Effector CD8-positive, alpha-beta T cell (primary cell): ENCODE data around the gene MAP3K9.
"Not testable (repeated sequence)": the region's sequence is repeated elsewhere in the genome, so short reads cannot be mapped to it uniquely, and the experiment has no call there.

ENCODE experiments used
- DNase-seq: peaks from one replicate; lab custom pipeline; 2025; lab: John Stamatoyannopoulos, UW
- total RNA-seq, 4 experiments: gene quantifications; one replicate each; lab custom pipeline; 2026; lab: John Stamatoyannopoulos, UW

MAP3K9 gene
- total RNA-seq = 13.6 to 33.7 (median 26.8) reads per million in 4 experiments

GRCh38 chr14:70809225-70810219 lies at the start of gene MAP3K9:
Gene MAP3K9, minus strand, starts transcription at chr14:70809513. Its CDS starts 342 bp downstream, at chr14:70809171.
- peak; percentile 83 for DNase-seq

- DNase-seq = no peak
Observed at GRCh38 chr14:70858641-70859040, 49.3 kb upstream of the MAP3K9 start.

DNA sequence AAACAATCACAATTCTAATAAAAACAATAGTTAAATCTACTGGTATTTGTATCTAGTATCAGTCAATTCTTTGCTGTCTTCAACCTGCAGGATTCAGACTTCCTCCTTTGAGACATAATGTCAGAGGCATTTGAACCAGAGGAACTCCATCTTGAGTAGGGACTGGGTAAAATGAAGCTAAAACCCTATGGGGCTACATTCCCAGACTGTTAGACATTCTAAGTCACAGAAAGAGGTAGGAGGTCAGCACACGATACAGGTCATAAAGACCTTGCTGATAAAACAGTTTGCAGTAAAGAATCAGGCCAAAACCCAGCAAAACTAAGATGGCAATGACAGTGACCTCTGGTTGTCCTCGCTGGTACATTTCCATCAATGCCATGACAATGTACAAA lies 48.2 kb upstream of the MAP3K9 start:
- DNase-seq = no peak

DNA sequence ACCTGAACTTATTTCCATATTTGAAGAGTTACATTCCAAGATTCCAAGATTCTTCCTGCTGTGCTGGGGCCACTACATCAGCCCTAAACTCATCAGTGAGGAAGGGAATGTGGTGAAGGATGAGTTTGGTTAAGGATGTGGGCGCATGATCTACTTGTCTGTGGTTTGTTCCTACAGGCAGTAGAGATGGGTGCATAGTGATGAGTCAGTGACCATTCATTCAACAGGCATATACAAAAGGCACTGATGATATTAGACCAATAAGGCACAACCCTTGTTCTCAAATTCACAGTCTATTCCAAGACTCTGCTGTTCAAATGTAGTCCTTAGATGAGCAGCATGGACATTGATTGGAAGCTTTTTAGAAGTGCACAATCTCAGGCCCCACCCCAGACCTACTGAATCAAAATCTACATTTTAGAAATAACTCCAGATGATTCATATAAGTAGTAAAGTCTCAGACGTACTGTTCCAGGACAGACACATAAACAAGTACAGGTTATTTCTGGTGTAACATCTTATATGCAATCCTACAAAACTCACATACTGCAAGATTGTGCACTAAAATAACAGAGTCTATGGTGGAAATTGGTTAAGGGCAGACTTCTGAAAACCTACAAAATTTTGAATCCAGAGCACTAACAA lies 47.7 kb upstream of the MAP3K9 start:
- DNase-seq = no peak

DNA sequence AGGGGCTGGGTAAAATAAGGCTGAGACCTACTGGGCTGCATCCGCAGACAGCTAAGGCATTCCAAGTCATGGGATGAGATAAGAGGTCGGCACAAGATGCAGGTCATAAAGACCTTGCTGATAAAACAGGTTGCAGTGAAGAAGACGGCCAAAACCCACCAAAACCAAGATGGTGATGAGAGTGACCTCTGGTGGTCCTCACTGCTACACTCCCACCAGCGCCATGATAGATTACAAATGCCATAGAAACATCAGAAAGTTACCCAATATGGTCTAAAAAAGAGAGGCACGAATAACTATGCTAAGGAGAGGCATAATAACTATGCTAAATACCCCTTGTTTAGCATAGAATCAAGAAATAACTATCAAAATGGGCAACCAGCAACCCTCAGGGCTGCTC lies 46.2 kb upstream of the MAP3K9 start:
- DNase-seq = no peak

- DNase-seq = not testable (repeated sequence)
Observed at GRCh38 chr14:70853658-70854057, 44.3 kb upstream of the MAP3K9 start.

DNA sequence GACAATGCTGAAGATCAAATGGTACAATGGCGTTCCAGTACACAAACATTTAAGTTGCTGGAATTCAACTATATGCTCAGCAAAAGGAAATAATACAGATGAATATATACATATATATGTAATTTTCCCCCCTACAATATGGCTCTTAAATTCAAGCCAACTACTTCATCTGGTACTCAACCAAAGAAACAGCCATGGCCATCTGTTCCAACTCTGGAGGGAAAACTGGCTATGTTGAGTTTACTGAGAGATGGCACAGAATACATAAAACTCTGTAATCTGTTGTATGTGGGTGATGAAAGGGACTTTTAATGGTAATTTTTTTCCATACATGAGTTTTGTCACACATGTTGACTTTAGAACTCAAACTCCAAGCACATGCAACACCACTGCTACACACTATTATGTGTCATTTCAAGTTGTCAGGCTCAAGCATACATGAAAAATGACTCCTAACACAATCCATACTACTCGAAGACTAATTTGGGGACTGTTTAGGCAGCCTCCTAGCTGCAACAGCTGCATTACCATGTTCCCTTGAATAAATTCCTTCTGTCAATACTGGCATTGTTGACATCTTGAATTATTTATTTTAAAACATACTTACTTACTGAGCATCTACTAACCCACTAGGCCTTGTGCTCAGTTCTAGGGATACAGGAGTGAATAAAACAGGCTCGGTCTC lies 38.2 kb upstream of the MAP3K9 start:
- no peak for DNase-seq

DNA sequence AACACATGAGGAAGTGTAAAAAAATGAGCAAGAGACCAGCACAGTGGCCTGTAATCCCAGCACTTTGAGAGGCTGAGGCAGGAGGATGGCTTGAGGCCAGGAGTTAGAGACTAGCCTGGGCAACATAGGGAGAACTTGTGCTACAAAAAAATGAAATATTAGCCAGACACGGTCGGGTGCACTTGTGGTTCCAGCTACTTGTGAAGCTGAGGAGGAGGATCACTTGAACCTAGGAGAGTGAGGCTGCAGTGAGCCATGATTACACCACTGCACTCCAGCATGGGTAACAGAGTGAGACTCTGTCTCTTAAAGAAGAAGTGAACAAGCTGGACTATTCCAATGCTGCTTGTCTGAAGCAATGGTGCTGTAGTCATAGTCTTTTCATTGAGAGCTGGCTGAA lies 36.3 kb upstream of the MAP3K9 start:
- DNase-seq = no peak

DNA sequence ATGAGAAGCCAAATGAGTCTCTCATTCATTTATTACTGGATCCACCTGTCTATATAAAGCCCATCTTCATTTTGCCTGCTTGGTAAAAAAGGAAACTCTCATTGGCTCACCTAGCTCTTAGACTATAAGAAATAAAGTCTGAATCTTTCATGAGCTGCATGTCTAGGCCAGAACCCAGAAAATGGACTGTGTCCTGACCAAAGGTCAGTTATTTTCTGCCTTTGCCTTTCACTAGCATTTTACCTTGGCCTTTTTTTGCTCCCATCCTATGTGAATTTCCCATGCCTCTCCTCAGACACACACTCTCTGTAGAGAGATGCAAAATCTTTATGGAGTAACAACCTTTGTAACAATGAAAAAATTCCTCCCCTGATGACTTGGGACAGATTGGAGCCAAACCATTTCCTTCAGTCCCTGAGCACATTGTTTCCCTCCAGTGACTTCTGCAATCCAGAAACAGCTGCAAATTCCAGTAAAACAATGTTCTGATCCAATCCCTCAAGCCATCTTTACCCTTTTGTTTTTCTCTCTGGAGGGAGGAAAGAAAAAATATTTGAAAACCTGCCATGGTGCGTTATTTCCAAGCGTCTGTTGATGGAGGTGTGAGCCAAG lies 33.6 kb upstream of the MAP3K9 start:
- no peak for DNase-seq

GRCh38 chr14:70838076-70838475 lies 28.8 kb upstream of the MAP3K9 start:
- DNase-seq = no peak

- DNase-seq = no peak
Observed at GRCh38 chr14:70836946-70837345, 27.6 kb upstream of the MAP3K9 start.

DNA sequence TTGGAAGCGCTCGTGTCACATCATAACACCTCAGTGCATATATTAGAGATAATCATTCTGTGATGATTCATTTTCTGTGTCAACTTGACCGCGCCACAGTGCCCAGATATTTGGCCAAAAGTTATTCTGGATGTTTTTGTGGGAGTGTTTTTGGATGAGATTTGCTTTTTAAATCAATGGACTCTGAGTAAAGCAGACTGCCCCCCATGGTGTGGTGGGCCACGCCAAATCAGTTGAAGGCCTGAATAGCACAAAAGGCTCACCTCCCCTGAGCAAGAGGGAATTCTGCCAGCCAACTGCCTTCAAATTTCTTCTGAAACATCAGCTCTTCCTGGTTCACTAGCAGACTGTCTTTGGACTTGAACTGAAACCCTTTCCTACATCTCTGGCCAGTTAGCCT lies 24.6 kb upstream of the MAP3K9 start:
- no peak for DNase-seq

GRCh38 chr14:70832561-70833305 lies 23.4 kb upstream of the MAP3K9 start:
- no peak for DNase-seq

- DNase-seq = no peak
Observed at GRCh38 chr14:70830998-70831781, 21.9 kb upstream of the MAP3K9 start.

DNA sequence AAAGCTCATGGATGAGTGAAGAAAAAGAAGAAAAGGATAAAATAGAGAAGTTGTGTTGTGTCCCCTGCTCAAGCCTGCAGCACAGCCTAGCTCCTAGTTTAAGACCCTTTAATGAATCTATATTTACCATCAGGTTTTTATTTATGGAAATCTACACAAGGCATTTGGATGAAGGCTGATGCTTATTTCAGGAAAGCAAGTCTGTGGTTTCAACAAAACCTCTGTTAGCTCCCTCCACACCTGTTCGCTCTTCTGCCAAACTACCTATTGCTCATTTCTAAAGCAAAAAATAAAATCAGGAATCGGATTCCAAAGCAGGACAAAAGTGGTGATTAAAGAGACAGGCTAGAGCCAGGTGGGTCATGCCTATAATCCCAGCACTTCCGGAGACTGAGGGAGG lies 18.9 kb upstream of the MAP3K9 start:
- DNase-seq = no peak

- DNase-seq = no peak
Observed at GRCh38 chr14:70827752-70828151, 18.4 kb upstream of the MAP3K9 start.

GRCh38 chr14:70827347-70827746 lies 18.0 kb upstream of the MAP3K9 start:
- DNase-seq = no peak

DNA sequence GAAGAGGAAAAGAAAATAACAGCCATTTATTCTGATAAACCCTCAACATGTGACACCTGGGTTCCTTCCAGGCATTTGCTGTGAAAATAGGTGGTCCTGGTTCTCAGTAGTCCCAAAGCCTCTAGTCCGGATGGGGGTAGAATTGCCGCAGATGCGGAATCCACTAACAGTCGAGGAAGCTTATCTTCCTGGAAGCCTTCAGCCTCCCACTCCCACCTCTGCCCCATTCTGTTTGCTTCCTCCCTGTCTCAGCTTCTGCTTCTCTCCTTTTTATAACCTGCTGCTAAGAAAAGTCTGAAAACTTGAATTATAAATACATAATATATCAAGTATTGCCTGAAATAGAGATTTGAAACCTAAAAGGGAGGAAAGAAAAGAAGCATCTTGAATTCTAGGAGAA lies 14.0 kb upstream of the MAP3K9 start:
- DNase-seq = no peak

DNA sequence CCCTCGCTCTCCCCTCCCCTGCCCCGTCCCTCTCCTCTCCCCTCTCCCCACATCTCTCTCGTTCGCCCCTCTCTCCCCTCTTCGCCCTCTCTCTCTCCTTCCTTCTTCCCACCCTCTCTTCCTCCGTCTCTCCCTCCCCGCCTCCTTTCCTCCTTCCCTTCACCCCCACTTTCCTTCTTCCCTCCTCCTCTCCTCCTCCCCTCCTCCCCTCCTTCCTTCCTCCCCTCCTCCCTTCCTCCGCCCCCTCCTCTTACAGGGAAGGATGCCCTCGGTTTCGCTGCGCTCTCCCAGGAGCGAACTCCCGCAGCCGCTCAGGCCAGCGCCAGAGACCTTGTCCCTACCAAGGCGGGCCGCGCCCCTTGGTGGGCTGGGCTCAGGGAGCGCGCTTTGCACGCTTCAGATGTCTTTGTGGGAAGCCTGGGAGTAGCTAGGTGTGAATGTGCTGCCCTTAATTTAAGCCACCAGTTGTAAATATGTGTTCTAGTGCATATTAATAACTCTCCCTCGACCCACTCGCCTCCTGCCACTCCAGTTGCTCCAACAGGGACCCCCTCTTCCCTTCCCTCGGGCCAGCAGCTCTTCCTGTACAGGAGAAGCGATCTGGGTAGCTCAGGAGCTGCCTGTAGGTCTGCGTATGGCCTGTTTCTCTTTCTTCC lies 13.3 kb upstream of the MAP3K9 start:
- no peak for DNase-seq
